ENCODE measurements around the gene SPDYE4.

Gene SPDYE4

GRCh38 chr17:8736796-8737195 lies 21.6 kb downstream of the SPDYE4 start:
- no peak for DNase-seq

- no peak for DNase-seq
Measured at GRCh38 chr17:8736362-8736761, 22.0 kb downstream of the SPDYE4 start.

DNA sequence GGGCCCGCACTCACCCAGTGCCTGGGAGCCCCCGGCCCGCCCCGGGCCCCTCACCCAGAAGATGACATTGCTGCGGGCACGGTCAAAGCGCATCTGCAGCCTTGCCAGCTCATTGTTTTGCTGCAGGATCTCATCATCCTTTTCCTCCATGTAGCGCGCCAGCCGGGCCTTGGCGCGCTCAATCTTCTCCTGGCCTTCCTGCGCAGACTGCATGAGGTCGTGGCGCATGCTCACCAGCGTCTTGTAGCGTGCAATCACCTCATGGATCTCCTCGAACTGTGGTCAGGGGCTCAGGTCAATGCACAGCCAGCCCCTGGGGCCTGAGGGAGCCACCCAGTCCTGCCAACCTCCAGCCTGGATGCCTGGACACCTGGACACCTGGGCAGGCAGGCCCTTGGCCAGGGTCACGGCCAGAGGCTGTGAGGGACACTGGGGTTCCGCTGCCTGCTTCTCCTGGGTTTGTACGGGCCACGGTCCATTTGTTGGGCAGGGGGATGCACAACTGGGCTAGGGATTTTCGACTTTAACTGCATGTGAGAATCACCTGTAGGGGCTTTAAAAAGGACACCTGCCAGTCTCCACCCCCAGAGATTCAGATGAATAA lies 22.9 kb downstream of the SPDYE4 start:
- DNase-seq, result no peak

DNA sequence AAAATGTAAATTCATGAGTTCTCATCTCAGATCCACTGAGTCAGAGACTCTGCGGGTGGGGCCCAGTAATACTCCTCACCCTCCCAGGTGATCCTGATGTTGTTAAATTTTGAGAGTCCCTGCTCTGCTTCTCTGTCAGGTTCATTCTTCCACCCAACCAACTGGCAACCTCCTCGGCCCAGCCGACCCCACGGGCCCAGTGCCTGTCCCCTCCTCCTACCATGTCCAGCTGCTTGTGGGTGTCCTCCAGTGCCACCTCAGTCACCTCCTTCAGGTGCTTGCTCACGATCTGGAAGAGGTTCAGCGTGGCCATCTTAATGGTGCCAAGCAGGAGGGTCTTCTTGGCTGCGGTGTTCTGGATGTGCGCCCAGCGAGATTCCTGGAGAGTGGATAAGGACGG lies 23.5 kb downstream of the SPDYE4 start:
- DNase-seq, result no peak

DNA sequence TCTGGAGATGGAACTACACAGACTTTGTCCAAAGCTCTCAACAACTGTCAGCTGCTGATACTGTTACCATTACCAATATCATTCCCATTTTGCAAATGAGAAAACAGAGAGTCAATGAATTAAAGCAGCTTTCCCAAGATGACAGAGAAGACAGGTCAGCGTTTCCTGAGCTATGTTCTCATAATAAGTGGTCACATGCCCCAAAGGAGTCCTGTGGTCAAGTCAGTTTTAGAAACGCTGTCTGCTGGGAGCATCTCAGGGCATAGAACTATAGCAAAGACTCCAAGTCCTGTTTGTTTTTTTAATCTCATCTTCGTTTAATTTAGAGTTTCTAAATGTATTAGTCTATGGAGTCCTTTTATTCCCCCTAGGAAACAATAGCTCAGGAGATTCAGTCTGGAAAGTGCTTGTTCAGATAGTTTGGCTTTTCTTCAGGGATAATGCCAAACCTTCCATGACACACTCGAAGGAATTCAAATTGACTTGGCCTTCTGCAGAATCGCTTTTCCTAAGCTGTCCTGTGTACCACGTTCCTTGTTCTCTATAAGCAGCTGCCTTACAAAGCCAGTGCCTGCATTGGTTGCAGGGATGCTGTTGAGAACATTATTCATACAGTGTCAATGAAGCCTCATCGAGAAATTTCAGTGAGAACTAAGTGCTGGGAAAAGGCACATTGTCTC lies 25.8 kb downstream of the SPDYE4 start:
- DNase-seq, result no peak

GRCh38 chr17:8729860-8730259 lies 28.5 kb downstream of the SPDYE4 start:
- DNase-seq, result no peak

DNA sequence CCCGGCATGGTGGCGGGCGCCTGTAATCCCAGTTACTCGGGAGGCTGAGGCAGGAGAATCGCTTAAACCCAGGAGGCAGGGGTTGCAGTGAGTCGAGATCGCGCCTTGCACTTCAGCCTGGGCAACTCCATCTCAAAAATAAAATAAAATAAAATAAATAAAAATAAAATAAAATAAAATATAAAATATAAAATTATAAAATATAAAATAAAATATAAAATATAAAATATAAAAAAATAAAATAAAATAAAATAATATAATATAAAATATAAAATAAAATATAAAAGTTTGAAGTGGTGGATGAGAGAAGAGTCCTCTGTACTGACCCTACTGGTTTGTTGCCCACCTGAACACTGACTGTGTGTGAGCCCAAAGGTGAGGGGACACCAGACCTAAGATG lies 28.9 kb downstream of the SPDYE4 start:
- DNase-seq, result no peak

DNA sequence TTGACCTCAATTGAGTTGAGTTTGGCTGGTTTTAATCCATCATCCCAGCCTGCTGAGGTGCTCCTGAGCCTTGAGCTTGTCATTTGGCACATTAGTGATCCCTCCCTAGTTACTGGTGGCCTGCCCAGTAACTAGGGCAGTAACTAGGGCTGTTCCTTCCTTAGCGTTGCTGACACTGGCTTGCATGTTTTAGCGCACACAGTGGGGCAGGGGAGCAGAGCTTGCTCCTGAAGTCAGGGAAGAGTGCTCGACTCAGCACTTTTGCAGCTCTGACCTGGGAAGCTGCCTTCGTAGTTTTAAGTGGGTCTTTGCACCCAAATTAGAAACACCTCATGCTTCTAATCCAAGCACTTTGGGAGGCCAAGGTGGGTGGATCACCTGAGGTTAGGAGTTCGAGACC lies 29.4 kb downstream of the SPDYE4 start:
- no peak for DNase-seq

GRCh38 chr17:8728251-8728938 lies 30.0 kb downstream of the SPDYE4 start:
- DNase-seq, result no peak

DNA sequence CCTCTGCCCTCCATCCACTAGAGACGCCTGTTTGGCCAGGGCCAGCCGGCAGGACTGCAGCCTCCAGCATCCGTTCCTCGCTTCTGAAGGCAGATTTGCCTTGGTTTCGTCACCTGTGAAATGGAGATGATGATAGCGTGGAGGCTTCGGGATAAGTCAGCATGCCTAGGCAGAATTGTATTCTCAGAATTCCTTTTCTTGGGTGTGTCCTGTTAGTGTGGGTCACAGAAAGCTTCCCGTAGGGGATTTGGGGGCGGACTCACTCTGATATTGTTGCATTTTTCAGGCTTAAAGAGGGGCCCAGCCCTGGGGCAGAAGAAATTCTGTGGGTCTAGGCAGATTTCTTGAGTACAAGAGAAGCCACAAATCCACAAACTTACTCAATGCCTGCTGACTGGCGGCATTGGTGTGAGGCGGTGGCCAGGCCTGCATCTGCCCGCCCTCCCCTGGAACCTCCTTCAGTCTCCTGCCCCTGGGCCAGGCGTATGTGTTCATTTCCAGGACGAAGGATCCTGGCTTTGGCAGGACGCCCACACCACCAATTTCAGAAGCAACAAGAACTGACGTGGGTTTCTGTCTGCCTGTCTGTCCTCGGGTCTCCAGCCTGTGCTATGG lies 31.3 kb downstream of the SPDYE4 start:
- DNase-seq, result no peak

DNA sequence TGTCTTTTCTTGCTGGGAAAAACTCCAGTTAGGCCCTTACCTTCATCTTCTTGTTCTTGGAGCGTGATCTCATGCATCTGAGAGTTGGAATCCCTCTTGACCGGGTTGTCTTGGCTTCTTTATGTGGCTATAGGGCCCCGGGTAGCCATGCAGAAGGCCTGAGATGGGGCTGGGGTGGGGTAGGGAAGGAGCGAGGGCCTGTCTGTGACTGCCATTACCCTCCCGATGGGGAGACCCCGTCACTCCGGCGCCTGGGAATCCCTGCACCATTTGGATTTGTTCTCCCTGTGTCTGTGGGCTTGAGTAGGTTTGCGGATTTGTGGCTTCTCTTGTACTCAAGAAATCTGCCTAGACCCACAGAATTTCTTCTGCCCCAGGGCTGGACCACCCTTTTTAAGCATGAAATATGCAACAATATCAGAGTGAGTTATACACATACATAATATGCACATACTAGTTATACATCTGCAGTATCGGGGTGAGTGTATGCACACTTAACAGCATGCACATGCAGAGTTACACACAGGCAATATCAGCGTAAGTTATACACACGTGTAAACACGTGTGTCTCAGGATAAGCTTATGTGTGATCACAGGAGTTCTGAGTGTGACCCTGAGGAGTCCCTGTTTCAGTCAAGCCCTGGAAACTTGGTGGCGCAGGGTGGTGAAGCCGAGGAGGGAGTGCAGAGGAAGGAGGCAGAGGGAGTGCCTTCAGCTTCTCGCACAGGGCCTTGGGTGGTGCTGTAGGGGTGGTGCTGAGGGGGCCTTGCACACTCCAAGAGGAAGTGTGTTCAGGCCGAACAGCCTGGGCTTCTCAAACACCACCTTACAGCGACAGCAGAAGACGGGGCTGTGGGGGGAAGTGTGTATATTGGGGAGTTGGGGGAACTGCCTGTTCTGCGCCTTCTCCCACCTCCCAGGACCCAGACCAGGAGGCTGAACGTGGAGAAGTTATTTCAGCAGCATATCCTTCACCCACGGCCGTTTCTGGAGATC lies 32.2 kb downstream of the SPDYE4 start:
- DNase-seq, result peak in 1 of 2 donors; percentile 69

- no peak for DNase-seq
Measured at GRCh38 chr17:8724451-8724850, 33.9 kb downstream of the SPDYE4 start.

DNA sequence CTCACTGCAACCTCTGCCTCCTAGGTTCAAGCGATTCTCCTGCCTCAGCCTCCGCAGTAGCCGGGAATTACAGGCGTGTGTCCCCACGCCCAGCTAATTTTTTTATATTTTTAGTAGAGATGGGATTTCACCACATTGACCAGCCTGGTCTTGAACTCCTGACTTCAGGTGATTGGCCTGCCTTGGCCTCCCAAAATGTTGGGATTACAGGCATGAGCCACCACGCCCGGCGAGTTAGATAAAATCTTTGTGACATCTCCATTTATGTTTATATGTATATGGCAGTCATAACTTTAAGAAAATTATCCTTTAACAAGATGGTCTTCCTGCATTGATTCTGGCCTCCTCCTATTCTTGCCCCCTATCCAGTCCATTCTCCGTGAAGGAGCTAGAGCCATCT lies 37.8 kb downstream of the SPDYE4 start:
- no peak for DNase-seq

DNA sequence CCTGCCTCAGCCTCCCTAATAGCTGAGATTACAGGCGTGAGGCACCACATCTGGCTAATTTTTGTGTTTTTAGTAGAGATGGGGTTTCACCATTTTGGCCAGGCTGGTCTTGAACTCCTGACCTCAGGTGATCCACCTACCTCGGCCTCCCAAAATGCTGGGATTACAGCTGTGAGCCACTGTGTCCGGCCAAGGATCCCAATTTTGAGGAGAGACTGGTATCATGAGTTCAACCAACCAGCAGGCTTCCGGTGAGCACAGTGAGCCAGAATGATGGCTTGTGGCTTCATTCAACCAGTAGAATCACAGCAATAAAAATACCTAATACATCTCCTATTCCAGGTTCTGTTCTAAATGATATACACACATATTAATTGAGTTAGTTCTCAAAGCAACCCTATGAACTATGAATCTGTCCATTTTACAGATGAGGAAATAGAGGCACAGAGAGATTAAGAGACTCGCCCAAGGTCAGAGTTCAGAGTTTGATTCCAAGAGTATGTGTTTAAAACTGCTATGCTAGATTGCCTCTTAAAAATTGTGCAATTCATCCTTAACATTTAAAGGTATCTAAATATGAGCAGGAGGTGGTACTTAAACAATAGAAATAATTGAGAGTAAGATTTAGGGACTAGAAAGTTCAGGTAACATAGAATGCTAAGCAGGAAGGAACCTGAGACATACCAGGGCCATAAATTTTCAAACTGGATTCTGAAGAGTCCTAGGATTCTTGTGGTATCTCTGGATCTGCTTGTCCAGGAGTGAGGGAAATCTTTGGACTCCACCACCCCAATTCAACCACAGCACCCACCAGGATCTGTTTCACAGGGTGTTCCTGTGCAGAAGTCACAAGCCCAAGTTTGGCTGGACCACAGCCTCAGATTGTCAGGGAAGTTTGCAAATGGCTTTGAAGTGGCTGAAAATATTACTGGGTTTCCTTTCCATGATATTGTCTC lies 38.8 kb downstream of the SPDYE4 start:
- DNase-seq, result no peak

DNA sequence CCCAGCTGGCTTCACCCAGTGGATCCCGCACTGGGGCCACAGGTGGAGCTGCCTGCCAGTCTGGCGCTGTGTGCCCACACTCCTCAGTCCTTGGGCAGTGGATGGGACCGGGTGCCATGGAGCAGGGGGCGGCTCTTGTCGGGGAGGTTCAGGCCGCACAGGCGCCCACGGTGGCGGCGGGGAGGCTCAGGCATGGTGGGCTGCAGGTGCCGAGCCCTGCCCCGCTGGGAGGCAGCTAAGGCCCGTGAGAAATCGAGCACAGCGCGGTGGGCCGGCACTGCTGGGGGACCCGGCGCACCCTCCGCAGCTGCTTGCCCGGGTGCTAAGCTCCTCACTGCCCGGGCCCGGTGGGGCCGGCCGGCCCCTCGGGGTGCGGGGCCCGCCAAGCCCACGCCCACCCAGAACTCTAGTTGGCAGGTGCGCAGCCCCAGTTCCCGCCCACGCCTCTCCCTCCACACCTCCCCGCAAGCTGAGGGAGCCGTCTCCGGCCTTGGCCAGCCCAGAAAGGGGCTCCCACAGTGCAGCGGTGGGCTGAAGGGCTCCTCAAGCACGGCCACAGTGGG lies 40.3 kb downstream of the SPDYE4 start:
- DNase-seq, result no peak

- no peak for DNase-seq
Measured at GRCh38 chr17:8713878-8714277, 44.5 kb downstream of the SPDYE4 start.

DNA sequence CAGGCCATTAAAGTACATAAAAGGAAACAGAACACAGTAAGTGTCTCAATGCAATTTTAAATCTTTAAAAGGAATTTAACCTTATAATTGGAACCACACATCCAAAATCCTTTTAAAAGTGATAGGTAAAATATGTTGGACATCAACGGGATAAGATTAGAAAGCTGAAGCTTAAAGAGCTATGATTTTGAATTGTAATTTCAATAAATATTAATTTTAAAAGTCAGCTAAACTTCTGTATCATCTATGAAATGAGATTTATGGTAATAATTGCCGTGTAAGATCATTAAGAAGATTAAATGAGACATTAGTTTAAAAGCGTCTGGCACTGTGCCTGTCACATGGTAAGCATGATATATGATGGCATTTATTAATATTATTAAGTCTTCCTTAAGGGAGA lies 45.0 kb downstream of the SPDYE4 start:
- DNase-seq, result no peak

GRCh38 chr17:8712698-8713097 lies 45.6 kb downstream of the SPDYE4 start:
- no peak for DNase-seq

DNA sequence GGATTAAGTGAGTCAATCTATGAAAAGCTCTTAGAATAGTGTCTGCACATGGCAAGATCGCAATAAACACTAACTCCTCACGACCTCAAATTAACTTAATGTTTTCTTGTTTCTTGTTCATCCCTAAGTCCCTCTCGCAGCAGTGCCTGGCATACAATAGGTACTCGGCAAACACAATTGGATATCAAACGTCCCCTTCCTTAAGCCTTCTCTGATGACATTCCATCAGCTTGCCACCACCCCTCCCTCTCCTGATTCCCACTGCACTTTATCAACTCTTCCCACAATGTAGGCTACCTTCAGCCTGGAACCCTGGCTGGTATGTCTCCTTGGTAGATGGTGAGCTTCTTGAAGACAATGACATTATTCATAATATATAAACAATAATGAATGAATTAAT lies 47.1 kb downstream of the SPDYE4 start:
- no peak for DNase-seq

DNA sequence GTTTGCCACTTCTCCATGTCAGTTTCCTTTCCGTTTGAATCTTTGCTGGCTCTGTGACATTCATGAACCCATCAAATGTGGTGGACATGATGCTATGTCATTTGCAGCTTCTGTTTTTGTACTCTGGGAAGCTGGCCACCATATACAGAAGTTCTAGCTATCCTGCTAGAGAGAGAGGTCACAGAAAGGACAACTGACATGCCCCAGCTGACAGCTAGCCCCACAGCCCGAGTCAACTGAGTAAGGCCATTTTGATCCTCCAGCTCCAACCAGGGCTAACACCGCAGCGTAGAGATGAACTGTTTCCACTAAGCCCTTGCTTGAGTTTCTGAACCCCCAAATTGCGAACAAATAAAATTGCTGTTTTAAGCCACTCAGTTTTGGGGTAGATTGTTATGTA lies 47.5 kb downstream of the SPDYE4 start:
- DNase-seq, result no peak

DNA sequence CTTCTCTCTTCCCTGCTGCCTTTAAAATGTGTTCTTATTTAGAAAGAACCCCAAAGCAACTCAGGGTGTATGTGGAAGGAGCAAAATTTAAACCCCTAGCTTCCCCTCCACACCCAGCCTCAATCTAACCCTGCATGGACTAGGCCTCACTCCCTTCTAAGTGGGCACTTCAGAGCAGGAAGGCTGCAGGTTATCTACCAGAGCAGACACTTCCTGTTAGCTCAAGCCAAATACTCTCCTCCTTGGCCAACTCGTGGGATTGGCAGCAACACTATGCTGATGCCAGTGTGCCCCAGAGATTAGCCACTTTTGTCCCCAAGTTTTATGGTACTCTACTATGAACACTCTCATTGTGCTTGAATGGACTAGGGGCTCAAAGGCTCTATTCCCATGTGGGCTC lies 49.3 kb downstream of the SPDYE4 start:
- DNase-seq, result peak in 1 of 2 donors; percentile 62

Data from bone marrow (tissue), 2 donors.